Adipocyte (in vitro differentiated cells): ENCODE results near the gene SLC9A9.
A peak's percentile ranks its signal among the peaks of the same experiment; 100 is the strongest.
"Not testable (repeated sequence)": the region's sequence is repeated elsewhere in the genome, so short reads cannot be mapped to it uniquely, and the experiment has no call there.

Source experiments
- DNase-seq: peaks from one replicate; pipeline ENCODE4 v3.0.0-alpha.2; 2015; ENCODE audit warnings: low read depth
- H3K27me3 ChIP-seq: replicated peaks from 2 replicates; pipeline ENCODE4 v1.7.0; 2013; ENCODE audit warnings: mild to moderate bottlenecking, low read length, moderate library complexity; ENCODE audit not compliant: control insufficient read depth, insufficient read depth
- H3K36me3 ChIP-seq: 2 replicates; pipeline ENCODE4 v1.7.0; 2013; ENCODE audit warnings: low read length, mild to moderate bottlenecking, moderate library complexity; ENCODE audit not compliant: control insufficient read depth, insufficient read depth, severe bottlenecking
- H3K4me1 ChIP-seq: 2 replicates; pipeline ENCODE4 v1.7.0; 2013; ENCODE audit warnings: mild to moderate bottlenecking, low read length, moderate library complexity; ENCODE audit not compliant: control insufficient read depth, insufficient read depth
- H3K4me3 ChIP-seq: 2 replicates; pipeline ENCODE4 v1.7.0; 2013; ENCODE audit warnings: mild to moderate bottlenecking, low read length, moderate library complexity
- H3K9ac ChIP-seq: 2 replicates; pipeline ENCODE4 v1.7.0; 2013; ENCODE audit warnings: mild to moderate bottlenecking, low read length, moderate library complexity
- H3K9me3 ChIP-seq: 2 replicates; pipeline ENCODE4 v1.7.0; 2013; ENCODE audit warnings: mild to moderate bottlenecking, low read length, moderate library complexity; ENCODE audit not compliant: control insufficient read depth

The SLC9A9 gene

GRCh38 chr3:143808030-143808429 lies 40.2 kb downstream of the SLC9A9 start:
- Histone ChIP-seq H3K4me1 (peaks cover 53% of the 10 kb centered on the region), H3K27me3 (no peaks in the 10 kb centered on the region), H3K4me3 (no peak overlapping the region), H3K9me3 (no peaks in the 10 kb centered on the region), H3K36me3 (no peaks in the 10 kb centered on the region), H3K9ac (no peak overlapping the region)
- no peak for DNase-seq

DNA sequence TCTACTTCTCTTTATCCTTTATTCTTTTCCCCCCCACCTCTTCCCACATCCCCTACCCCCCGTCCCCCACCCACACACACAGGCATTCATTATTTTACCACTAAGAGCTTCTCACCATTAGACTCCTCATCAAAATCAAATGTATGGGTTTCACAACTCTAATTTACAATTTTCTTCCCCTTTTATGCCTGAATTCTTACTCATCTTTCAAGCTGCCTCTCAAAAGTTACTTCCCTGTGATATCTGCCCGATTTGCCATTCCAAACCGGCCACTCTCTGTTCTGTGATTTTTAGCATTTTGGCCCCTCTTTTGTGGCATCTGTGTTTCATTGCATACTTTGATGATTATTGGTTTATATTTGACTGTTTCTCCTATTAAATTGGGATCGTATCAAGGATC lies 42.2 kb downstream of the SLC9A9 start:
- no peaks in the 10 kb centered on the region for H3K36me3 ChIP-seq
- peaks cover 42% of the 10 kb centered on the region for H3K4me1 ChIP-seq
- no peak overlapping the region for H3K4me3 ChIP-seq
- no peaks in the 10 kb centered on the region for H3K27me3 ChIP-seq
- no peak overlapping the region for H3K9ac ChIP-seq
- H3K9me3 ChIP-seq, result no peaks in the 10 kb centered on the region
- DNase-seq, result no peak

GRCh38 chr3:143805476-143805875 lies 42.8 kb downstream of the SLC9A9 start:
- not testable (repeated sequence) for DNase-seq, H3K4me3 ChIP-seq, H3K9me3 ChIP-seq, H3K36me3 ChIP-seq, H3K9ac ChIP-seq, H3K27me3 ChIP-seq
- H3K4me1 ChIP-seq, result peaks cover 40% of the 10 kb centered on the region

DNA sequence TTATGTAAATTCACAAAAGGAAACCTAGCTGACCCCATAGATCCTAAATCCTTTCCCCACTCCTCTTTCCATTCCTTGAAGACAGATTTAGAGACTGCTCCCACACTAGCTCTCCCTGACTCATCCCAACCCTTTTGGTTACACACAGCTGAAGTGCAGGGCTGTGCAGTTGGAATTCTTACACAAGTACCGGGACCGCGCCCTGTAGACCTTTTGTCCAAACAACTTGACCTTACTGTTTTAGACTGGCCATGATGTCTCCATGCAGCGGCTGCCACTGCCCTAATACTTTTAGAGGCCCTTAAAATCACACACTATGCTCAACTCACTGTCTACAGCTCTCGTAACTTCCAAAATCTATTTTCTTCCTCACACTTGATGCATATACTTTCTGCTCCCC lies 47.2 kb downstream of the SLC9A9 start:
- H3K9ac ChIP-seq, H3K9me3 ChIP-seq, DNase-seq, H3K4me1 ChIP-seq, H3K27me3 ChIP-seq, H3K36me3 ChIP-seq: not testable (repeated sequence)
- peak overlapping the region; percentile 41 for H3K4me3 ChIP-seq

DNA sequence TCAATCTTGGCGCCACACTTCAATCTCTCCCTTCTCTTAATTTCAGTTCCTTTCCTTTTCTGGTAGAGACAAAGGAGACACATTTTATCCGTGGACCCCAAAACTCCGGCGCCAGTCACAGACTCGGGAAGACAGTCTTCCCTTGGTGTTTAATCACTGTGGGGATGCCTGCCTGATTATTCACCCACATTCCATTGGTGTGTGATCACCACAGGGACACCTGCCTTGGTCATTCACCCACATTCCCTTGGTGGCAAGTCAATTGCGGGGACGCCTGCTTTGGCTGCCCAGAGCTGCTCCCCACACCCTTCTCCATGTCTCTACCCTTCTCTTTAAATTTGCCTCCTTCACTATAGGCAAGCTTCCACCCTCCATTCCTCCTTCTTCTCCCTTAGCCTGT lies 50.1 kb downstream of the SLC9A9 start:
- H3K36me3 ChIP-seq, DNase-seq, H3K9ac ChIP-seq, H3K4me3 ChIP-seq, H3K9me3 ChIP-seq, H3K27me3 ChIP-seq: not testable (repeated sequence)
- peaks cover 22% of the 10 kb centered on the region for H3K4me1 ChIP-seq

GRCh38 chr3:143795874-143796273 lies 52.4 kb downstream of the SLC9A9 start:
- peaks cover 19% of the 10 kb centered on the region for H3K9me3 ChIP-seq
- peaks cover 16% of the 10 kb centered on the region for H3K4me1 ChIP-seq
- H3K36me3 ChIP-seq, result no peaks in the 10 kb centered on the region
- H3K4me3 ChIP-seq, result no peak overlapping the region
- no peak for DNase-seq
- no peak overlapping the region for H3K9ac ChIP-seq
- no peaks in the 10 kb centered on the region for H3K27me3 ChIP-seq

DNA sequence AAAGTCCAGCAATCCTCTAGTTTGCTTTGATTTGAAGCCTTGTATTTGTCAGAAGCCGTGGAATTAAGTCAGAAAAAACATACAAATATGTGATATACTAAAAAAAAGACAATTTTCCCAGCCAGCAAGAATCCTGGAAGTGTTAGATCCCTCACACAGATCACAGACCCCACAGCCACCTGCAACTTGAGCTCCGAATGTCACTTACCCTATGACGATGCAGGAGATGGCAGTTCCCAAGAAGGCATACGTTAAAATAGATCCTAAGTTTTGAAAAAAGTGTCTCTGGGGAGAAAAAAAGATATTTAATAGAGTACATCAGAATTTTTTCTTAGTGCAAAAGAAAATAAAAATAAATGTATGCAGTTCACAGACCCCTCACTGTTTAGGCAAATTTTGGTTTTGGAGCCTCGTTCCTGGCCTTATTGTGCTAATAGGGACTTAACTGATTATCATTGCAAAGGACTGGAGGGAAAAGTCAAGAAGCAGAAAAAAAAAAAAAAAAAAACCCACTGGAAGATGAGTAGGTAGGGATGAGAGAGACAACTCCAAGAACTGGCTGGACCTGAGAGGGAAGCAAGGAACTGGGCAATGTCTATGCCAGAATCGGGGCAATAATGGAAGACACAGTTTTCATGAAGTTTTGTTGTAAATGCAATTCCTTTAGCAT lies 53.3 kb downstream of the SLC9A9 start:
- H3K36me3 ChIP-seq, result no peaks in the 10 kb centered on the region
- peaks cover 14% of the 10 kb centered on the region for H3K4me1 ChIP-seq
- no peak for DNase-seq
- H3K27me3 ChIP-seq, result no peaks in the 10 kb centered on the region
- H3K9ac ChIP-seq, result no peak overlapping the region
- H3K9me3 ChIP-seq, result peaks cover 26% of the 10 kb centered on the region
- H3K4me3 ChIP-seq, result no peak overlapping the region

GRCh38 chr3:143793971-143794370 lies 54.3 kb downstream of the SLC9A9 start:
- peaks cover 14% of the 10 kb centered on the region for H3K4me1 ChIP-seq
- H3K9ac ChIP-seq, result peak overlapping the region; percentile 6
- H3K4me3 ChIP-seq, result peak overlapping the region; percentile 4
- peak; percentile 32 for DNase-seq
- no peaks in the 10 kb centered on the region for H3K36me3 ChIP-seq
- H3K9me3 ChIP-seq, result peaks cover 26% of the 10 kb centered on the region
- no peaks in the 10 kb centered on the region for H3K27me3 ChIP-seq

GRCh38 chr3:143791386-143791785 lies 56.9 kb downstream of the SLC9A9 start:
- DNase-seq, result no peak
- Histone ChIP-seq H3K27me3 (no peaks in the 10 kb centered on the region), H3K9me3 (peaks cover 26% of the 10 kb centered on the region), H3K9ac (no peak overlapping the region), H3K4me1 (peaks cover 26% of the 10 kb centered on the region), H3K36me3 (no peaks in the 10 kb centered on the region), H3K4me3 (no peak overlapping the region)

DNA sequence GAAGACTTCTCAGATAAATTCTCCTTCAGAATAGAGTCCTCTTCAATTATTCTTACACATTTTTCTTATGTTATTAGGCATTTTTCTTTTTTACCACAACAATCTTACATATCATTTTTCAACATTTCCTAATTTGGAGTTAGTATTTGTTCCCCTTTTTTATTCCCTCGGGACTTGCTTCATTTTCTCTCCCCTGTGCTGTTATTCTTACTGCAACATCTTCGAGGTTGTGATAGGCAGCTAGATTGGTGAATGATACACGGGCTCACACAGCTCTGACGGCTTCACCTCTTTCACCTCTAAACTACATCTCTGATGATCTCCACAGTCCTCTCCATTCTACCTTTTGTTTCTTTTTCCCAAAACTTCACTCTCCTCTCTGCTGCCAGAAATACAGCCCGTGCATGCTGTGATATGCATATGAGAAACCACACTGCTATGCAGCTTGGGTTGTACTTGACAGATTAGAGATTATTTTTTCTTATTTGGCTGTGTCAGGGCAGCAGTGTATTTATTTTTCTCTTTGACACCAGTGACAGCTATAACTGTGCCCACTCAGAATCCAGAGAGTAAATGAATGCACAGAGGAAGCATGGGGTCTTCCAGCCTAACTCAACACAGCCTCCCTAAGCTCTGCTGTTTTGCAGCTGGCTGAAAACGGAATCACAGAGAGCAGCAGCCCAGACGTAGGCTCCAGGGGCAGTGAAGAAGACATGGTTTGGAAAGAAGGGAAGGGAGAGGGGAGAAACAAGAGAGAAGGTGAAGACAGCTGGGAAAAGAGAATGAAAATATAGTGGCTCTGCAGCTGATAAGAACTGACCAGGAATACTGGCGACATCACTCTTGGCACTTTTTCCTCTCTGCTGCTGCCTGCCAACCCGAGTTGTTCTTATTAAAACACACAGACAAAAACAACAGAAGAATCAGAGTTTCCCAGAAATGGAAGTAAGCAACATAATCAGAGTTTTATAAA lies 61.8 kb downstream of the SLC9A9 start:
- H3K9me3 ChIP-seq, result peaks cover 13% of the 10 kb centered on the region
- H3K4me3 ChIP-seq, result peak overlapping the region; percentile 76
- peak; percentile 70 for DNase-seq
- H3K36me3 ChIP-seq, result no peaks in the 10 kb centered on the region
- peak overlapping the region; percentile 77 for H3K9ac ChIP-seq
- no peaks in the 10 kb centered on the region for H3K27me3 ChIP-seq
- H3K4me1 ChIP-seq, result peaks cover 17% of the 10 kb centered on the region

GRCh38 chr3:143784446-143784845 lies 63.8 kb downstream of the SLC9A9 start:
- DNase-seq, result no peak
- peaks cover 17% of the 10 kb centered on the region for H3K4me1 ChIP-seq
- no peaks in the 10 kb centered on the region for H3K27me3 ChIP-seq
- no peaks in the 10 kb centered on the region for H3K9me3 ChIP-seq
- H3K36me3 ChIP-seq, result no peaks in the 10 kb centered on the region
- no peak overlapping the region for H3K4me3 ChIP-seq
- H3K9ac ChIP-seq, result no peak overlapping the region
